HEK293 (cell line): ENCODE results near the gene RASGRF2.

Source experiments
- CTCF ChIA-PET: fragments of 350-600 bp; formaldehyde crosslinking; extraction: SDS; loops from one replicate; lab custom pipeline; 2021; ENCODE audit warnings: antibody characterized with exemption; lab: Yijun Ruan, JAX
- POLR2A ChIA-PET: fragments of 300-600 bp; formaldehyde crosslinking; extraction: SDS; loops from one replicate; lab custom pipeline; 2020; ENCODE audit warnings: antibody characterized with exemption, inconsistent platforms; lab: Yijun Ruan, JAX
- H3K27ac ChIP-seq: fragments of 200-500 bp; sonication (Bioruptor generic); 2 replicates; pipeline ENCODE4 v1.5.1; 2014; ENCODE audit warnings: low read depth, low read length, control low read depth, inconsistent platforms; ENCODE audit errors: extremely low read depth
- H3K36me3 ChIP-seq, 2 experiments: fragments of 200-500 bp in 1 of 2; sonication (Bioruptor generic) in 1 of 2; 1 replicate in 1 of 2; 2 replicates in 1 of 2; pipeline ENCODE4 v1.5.1; 2014 to 2017; ENCODE audit warnings: inconsistent platforms in 2 of 2, low read length in 2 of 2; ENCODE audit not compliant: control insufficient read depth in 2 of 2, insufficient read depth in 1 of 2
- H3K4me1 ChIP-seq: fragments of 200-500 bp; sonication (Bioruptor generic); 2 replicates; pipeline ENCODE4 v1.5.1; 2014; ENCODE audit warnings: mild to moderate bottlenecking, low read length, inconsistent platforms; ENCODE audit not compliant: control insufficient read depth, insufficient read depth
- H3K4me3 ChIP-seq: 2 replicates; pipeline ENCODE4 v1.5.1; 2011; ENCODE audit warnings: low read depth, mild to moderate bottlenecking, control low read depth, low read length, moderate library complexity
- H3K9me3 ChIP-seq: fragments of 200-500 bp; sonication (Bioruptor generic); 2 replicates; pipeline ENCODE4 v1.5.1; 2014; ENCODE audit warnings: low read depth, low read length, inconsistent platforms; ENCODE audit not compliant: control insufficient read depth, insufficient read depth
- BCL11B ChIP-seq: fragments of 450-650 bp; formaldehyde crosslinking; IDR thresholded peaks from 2 replicates; pipeline ENCODE4 v1.5.1; 2016; ENCODE audit warnings: low read depth, missing biosample characterization, missing genetic modification characterization
- EGR2 ChIP-seq: fragments of 450-650 bp; formaldehyde crosslinking; IDR thresholded peaks from 2 replicates; pipeline ENCODE4 v1.5.1; 2016; ENCODE audit warnings: low read depth, missing biosample characterization, missing genetic modification characterization
- PRDM1 ChIP-seq: fragments of 450-650 bp; formaldehyde crosslinking; IDR thresholded peaks from 2 replicates; pipeline ENCODE4; 2016; ENCODE audit warnings: missing biosample characterization, missing genetic modification characterization
- PRDM10 ChIP-seq: fragments of 450-650 bp; formaldehyde crosslinking; IDR thresholded peaks from 2 replicates; pipeline ENCODE4 v1.5.1; 2016; ENCODE audit warnings: missing biosample characterization, missing genetic modification characterization
- SCRT1 ChIP-seq: fragments of 450-650 bp; formaldehyde crosslinking; IDR thresholded peaks from 2 replicates; pipeline ENCODE4 v1.5.1; 2016; ENCODE audit warnings: missing biosample characterization, missing genetic modification characterization, borderline replicate concordance
- TRIM28 ChIP-seq: IDR thresholded peaks from 2 replicates; pipeline ENCODE4 v1.6.1; 2011; ENCODE audit warnings: low read length, control low read depth, borderline replicate concordance
- ZBTB8A ChIP-seq: fragments of 450-650 bp; formaldehyde crosslinking; IDR thresholded peaks from 2 replicates; pipeline ENCODE4 v1.5.1; 2016; ENCODE audit warnings: missing biosample characterization, missing genetic modification characterization
- ZFHX2 ChIP-seq: fragments of 450-650 bp; formaldehyde crosslinking; conservative IDR thresholded peaks from 2 replicates; pipeline ENCODE4 v1.5.1; 2016; ENCODE audit warnings: missing biosample characterization, missing genetic modification characterization
- ZNF10 ChIP-seq: fragments of 450-650 bp; formaldehyde crosslinking; IDR thresholded peaks from 2 replicates; pipeline ENCODE4 v1.5.1; 2017; ENCODE audit warnings: missing biosample characterization, missing genetic modification characterization
- ZNF133 ChIP-seq: fragments of 450-650 bp; formaldehyde crosslinking; IDR thresholded peaks from 2 replicates; pipeline ENCODE4 v1.5.1; 2016; ENCODE audit warnings: missing biosample characterization, missing genetic modification characterization
- ZNF155 ChIP-seq: fragments of 450-650 bp; formaldehyde crosslinking; IDR thresholded peaks from 2 replicates; pipeline ENCODE4 v1.5.1; 2016; ENCODE audit warnings: missing biosample characterization, missing genetic modification characterization
- ZNF157 ChIP-seq: fragments of 450-650 bp; formaldehyde crosslinking; IDR thresholded peaks from 2 replicates; pipeline ENCODE4 v1.5.1; 2016; ENCODE audit warnings: missing biosample characterization, missing genetic modification characterization
- ZNF169 ChIP-seq: fragments of 450-650 bp; formaldehyde crosslinking; IDR thresholded peaks from 2 replicates; pipeline ENCODE4 v1.5.1; 2016; ENCODE audit warnings: missing biosample characterization, missing genetic modification characterization
- ZNF175 ChIP-seq: fragments of 450-650 bp; formaldehyde crosslinking; IDR thresholded peaks from 2 replicates; pipeline ENCODE4 v1.5.1; 2016; ENCODE audit warnings: missing biosample characterization, missing genetic modification characterization
- ZNF24 ChIP-seq: fragments of 450-650 bp; formaldehyde crosslinking; IDR thresholded peaks from 2 replicates; pipeline ENCODE4 v1.5.1; 2016; ENCODE audit warnings: missing biosample characterization, missing genetic modification characterization
- ZNF366 ChIP-seq: fragments of 450-650 bp; formaldehyde crosslinking; conservative IDR thresholded peaks from 2 replicates; pipeline ENCODE4 v1.5.1; 2016; ENCODE audit warnings: missing biosample characterization, missing genetic modification characterization
- ZNF433 ChIP-seq: fragments of 450-650 bp; formaldehyde crosslinking; IDR thresholded peaks from 2 replicates; pipeline ENCODE4 v1.5.1; 2016; ENCODE audit warnings: missing biosample characterization, missing genetic modification characterization, low read depth
- ZNF555 ChIP-seq: fragments of 450-650 bp; formaldehyde crosslinking; conservative IDR thresholded peaks from 2 replicates; pipeline ENCODE4 v1.5.1; 2017; ENCODE audit warnings: missing biosample characterization, mild to moderate bottlenecking, missing genetic modification characterization, inconsistent platforms
- ZNF571 ChIP-seq: fragments of 450-650 bp; formaldehyde crosslinking; IDR thresholded peaks from 2 replicates; pipeline ENCODE4 v1.5.0; 2017; ENCODE audit warnings: missing biosample characterization, missing genetic modification characterization
- ZNF621 ChIP-seq: fragments of 450-650 bp; formaldehyde crosslinking; IDR thresholded peaks from 2 replicates; pipeline ENCODE4 v1.5.1; 2017; ENCODE audit warnings: missing biosample characterization, missing genetic modification characterization
- ZNF670 ChIP-seq: fragments of 450-650 bp; formaldehyde crosslinking; IDR thresholded peaks from 2 replicates; pipeline ENCODE4 v1.5.1; 2016; ENCODE audit warnings: missing biosample characterization, missing genetic modification characterization, low read depth
- ZNF837 ChIP-seq: fragments of 450-650 bp; formaldehyde crosslinking; IDR thresholded peaks from 2 replicates; pipeline ENCODE4 v1.5.1; 2016; ENCODE audit warnings: missing biosample characterization, missing genetic modification characterization

RASGRF2 gene

GRCh38 chr5:81136557-81136956, 176.4 kb downstream of the RASGRF2 start:
- no peaks in the 10 kb centered on the region for H3K9me3 ChIP-seq
- no peak overlapping the region for H3K27ac ChIP-seq
- no peaks in the 10 kb centered on the region for H3K36me3 ChIP-seq
- ChIA-PET POLR2A (no interaction called here), CTCF (interaction anchor here (0.7 to 1.1 kb wide), 3 partner anchors 10 to 30 kb away, joined by 3 to 6 read pairs (median 4); no protein-coding TSS in a partner anchor)
- TF ChIP-seq ZNF571 (tag by site-specific recombination): no peak
- TF ChIP-seq TRIM28: no peak
- TF ChIP-seq ZNF10 (tag by site-specific recombination): no peak
- no peak for TF ChIP-seq SCRT1 (tag by site-specific recombination)
- TF ChIP-seq ZBTB8A (tag by site-specific recombination): no peak
- TF ChIP-seq ZNF670: no peak
- TF ChIP-seq ZNF133: peak; percentile 92
- TF ChIP-seq, all 188 proteins: peak for 1
- H3K4me1 ChIP-seq: peaks cover 5% of the 10 kb centered on the region; the same call in 1 of the 2 replicates
- no peak overlapping the region for H3K4me3 ChIP-seq

GRCh38 chr5:81137833-81138232, 177.7 kb downstream of the RASGRF2 start:
- H3K4me1 ChIP-seq: peaks cover 5% of the 10 kb centered on the region; the same call in 1 of the 2 replicates
- H3K27ac ChIP-seq: no peak overlapping the region
- CTCF ChIA-PET: interaction anchor here (0.5 kb wide), 1 partner anchor 29 kb away, joined by 4 read pairs; no protein-coding TSS in a partner anchor
- POLR2A ChIA-PET: no interaction called here
- no peaks in the 10 kb centered on the region for H3K36me3 ChIP-seq
- H3K4me3 ChIP-seq: no peak overlapping the region
- no peak for TF ChIP-seq ZNF621 (tag by site-specific recombination)
- TF ChIP-seq ZNF169 (tag by site-specific recombination): no peak
- TF ChIP-seq ZFHX2 (tag by site-specific recombination): no peak
- no peak for TF ChIP-seq ZNF157 (tag by site-specific recombination)
- no peak for TF ChIP-seq ZNF24 (tag by site-specific recombination)
- no peak for TF ChIP-seq ZNF555 (tag by site-specific recombination)
- no peak for TF ChIP-seq ZNF175 (tag by site-specific recombination)
- TF ChIP-seq ZNF837 (tag by site-specific recombination): no peak
- TF ChIP-seq ZNF433 (tag by site-specific recombination): no peak
- no peak for TF ChIP-seq ZNF155 (tag by site-specific recombination)
- TF ChIP-seq ZNF366 (tag by site-specific recombination): no peak
- TF ChIP-seq PRDM10: no peak
- no peaks in the 10 kb centered on the region for H3K9me3 ChIP-seq

- ChIA-PET CTCF (no interaction called here), POLR2A (no interaction called here)
- Histone ChIP-seq H3K36me3 (no peaks in the 10 kb centered on the region), H3K4me1 (peaks cover 5% of the 10 kb centered on the region; the same call in 1 of the 2 replicates), H3K9me3 (no peaks in the 10 kb centered on the region), H3K4me3 (no peak overlapping the region), H3K27ac (no peak overlapping the region)
- TF ChIP-seq ZNF155 (tag by site-specific recombination) (no peak), EGR2 (tag by site-specific recombination) (no peak), PRDM1 (tag by site-specific recombination) (0 out of 2 replicates have a peak, but pooled peaks have one; percentile 16), BCL11B (tag by site-specific recombination) (no peak)
These were observed 180.3 kb downstream of the RASGRF2 start for GRCh38 chr5:81140441-81140840.
